Thoracic aorta (tissue), 2 donors: ENCODE results near the gene HAUS2. TPM values are rescaled to one million over a fixed set of nuclear protein-coding genes. Genes with fewer than 3 reads are reported as not detected.

Source experiments
- ATAC-seq: fragments of 150-250 bp; one replicate; pipeline ENCODE4 v1.8.0; 2017; ENCODE audit warnings: low read depth; ENCODE audit not compliant: insufficient number of reproducible peaks, low FRiP score
- DNase-seq: peaks from one replicate; pipeline ENCODE4 v3.0.0-alpha.2; 2020; ENCODE audit warnings: low spot score
- H3K27ac ChIP-seq, 2 donors: fragments of 200-600 bp; sonication (generic); 1 replicate in 1 of 2; 2 replicates in 1 of 2; pipeline ENCODE4 v1.5.1; 2016; ENCODE audit warnings: mild to moderate bottlenecking in 2 of 2, moderate library complexity in 2 of 2
- H3K27me3 ChIP-seq: fragments of 200-600 bp; sonication (generic); replicated peaks from 2 replicates; pipeline ENCODE4 v1.6.0; 2016; ENCODE audit warnings: mild to moderate bottlenecking; ENCODE audit not compliant: insufficient read depth
- H3K36me3 ChIP-seq: fragments of 200-600 bp; sonication (generic); one replicate; pipeline ENCODE4 v1.5.1; 2016
- H3K4me1 ChIP-seq, 2 donors: fragments of 200-600 bp; sonication (generic); 1 replicate in 1 of 2; 2 replicates in 1 of 2; pipeline versions ENCODE4 v1.5.1 to v1.6.0; 2016; ENCODE audit warnings: low read depth in 2 of 2, mild to moderate bottlenecking in 1 of 2; ENCODE audit not compliant: control insufficient read depth in 1 of 2
- H3K4me3 ChIP-seq: fragments of 200-600 bp; sonication (generic); 2 replicates; pipeline ENCODE4 v1.5.1; 2016; ENCODE audit warnings: mild to moderate bottlenecking
- H3K9me3 ChIP-seq: fragments of 200-600 bp; sonication (generic); 2 replicates; pipeline ENCODE4 v1.5.1; 2016
- CTCF ChIP-seq: fragments of 200-600 bp; sonication (generic); IDR thresholded peaks from one replicate; pipeline ENCODE4 v1.5.1; 2019; ENCODE audit warnings: antibody characterized with exemption
- total RNA-seq, 2 donors: library from RNA; depleted of rRNA; stranded (reverse); fragments of >200 nt; gene quantifications; one replicate each; pipeline versions ENCODE4 v1.1.0 to v1.2.3, GENCODE V29; 2016

HAUS2 gene
- total RNA-seq, 2 donors from 2014 or later, result 34.8 to 49.3 TPM

GRCh38 chr15:42504631-42505030 lies 44.0 kb upstream of the HAUS2 start:
- no peak for TF ChIP-seq CTCF
- Histone ChIP-seq H3K9me3 (no peaks in the 10 kb centered on the region), H3K27me3 (no peaks in the 10 kb centered on the region), H3K4me3 (no peak overlapping the region), H3K27ac (peak overlapping the region in 1 of 2 donors; percentile 26), H3K4me1 (peaks cover 10 to 48% of the 10 kb centered on the region in 2 donors), H3K36me3 (no peaks in the 10 kb centered on the region)
- ATAC-seq, result no peak
- no peak for DNase-seq

GRCh38 chr15:42507514-42507913 lies 41.1 kb upstream of the HAUS2 start:
- Histone ChIP-seq H3K4me3 (no peak overlapping the region), H3K4me1 (peaks cover 19 to 53% of the 10 kb centered on the region in 2 donors), H3K27ac (no peak overlapping the region), H3K36me3 (no peaks in the 10 kb centered on the region), H3K27me3 (no peaks in the 10 kb centered on the region), H3K9me3 (no peaks in the 10 kb centered on the region)
- DNase-seq, result no peak
- ATAC-seq, result no peak
- TF ChIP-seq CTCF, result no peak

GRCh38 chr15:42508263-42508690 lies 40.4 kb upstream of the HAUS2 start:
- no peak for ATAC-seq
- no peak for DNase-seq
- Histone ChIP-seq H3K4me3 (no peak overlapping the region), H3K27me3 (no peaks in the 10 kb centered on the region), H3K4me1 (peaks cover 22 to 60% of the 10 kb centered on the region in 2 donors), H3K36me3 (no peaks in the 10 kb centered on the region), H3K27ac (no peak overlapping the region), H3K9me3 (no peaks in the 10 kb centered on the region)
- TF ChIP-seq CTCF, result no peak

GRCh38 chr15:42510258-42511006 lies 38.2 kb upstream of the HAUS2 start:
- no peak for TF ChIP-seq CTCF

GRCh38 chr15:42511007-42511391 lies 37.6 kb upstream of the HAUS2 start:
- Histone ChIP-seq H3K27ac (peak overlapping the region; percentile 72 to 88), H3K4me1 (peaks cover 22 to 46% of the 10 kb centered on the region in 2 donors), H3K4me3 (peak overlapping the region; percentile 62), H3K27me3 (no peaks in the 10 kb centered on the region), H3K9me3 (no peaks in the 10 kb centered on the region), H3K36me3 (peaks cover 7% of the 10 kb centered on the region)
- no peak for DNase-seq
- no peak for ATAC-seq
- no peak for TF ChIP-seq CTCF

More at GRCh38 chr15:42510258-42511006, 38.2 kb upstream of the HAUS2 start:
- Histone ChIP-seq H3K27me3 (no peaks in the 10 kb centered on the region), H3K4me1 (peaks cover 22 to 50% of the 10 kb centered on the region in 2 donors), H3K27ac (peak overlapping the region; percentile 72 to 88), H3K36me3 (peaks cover 7% of the 10 kb centered on the region), H3K9me3 (no peaks in the 10 kb centered on the region), H3K4me3 (peak overlapping the region; percentile 62)
- DNase-seq, result no peak
- ATAC-seq, result no peak
